ENCODE measurements around the gene ASCL5. TPM values are rescaled to one million over a fixed set of nuclear protein-coding genes. Genes with fewer than 3 reads are reported as not detected.

Gene ASCL5
- total RNA-seq, 1 experiment from 2014 or later = not detected

Other genes with a start within 250 kb of the ASCL5 start
- gene INAVA, start 232.3 kb downstream of the ASCL5 start, total RNA-seq (2014; rRNA removed; shearing (Covaris generic); ENCODE audit: low replicate concordance) = not detected in 2 replicates
- 0.33 and 0.42 TPM in 2 replicates for gene KIF21B, start 103.5 kb downstream of the ASCL5 start, total RNA-seq (2014; rRNA removed; shearing (Covaris generic); ENCODE audit: low replicate concordance)
- not detected in 2 replicates for gene CACNA1S, start 14.8 kb downstream of the ASCL5 start, total RNA-seq (2014; rRNA removed; shearing (Covaris generic); ENCODE audit: low replicate concordance)
- gene TMEM9, start 27.3 kb upstream of the ASCL5 start, total RNA-seq (2014; rRNA removed; shearing (Covaris generic); ENCODE audit: low replicate concordance) = 75.3 and 118 TPM in 2 replicates
- 0.16 TPM in 1 of 2 replicates, not detected in the other for gene IGFN1, start 63.6 kb upstream of the ASCL5 start, total RNA-seq (2014; rRNA removed; shearing (Covaris generic); ENCODE audit: low replicate concordance)
- not detected in 2 replicates for gene PKP1, start 156.3 kb upstream of the ASCL5 start, total RNA-seq (2014; rRNA removed; shearing (Covaris generic); ENCODE audit: low replicate concordance)

All from MG63 (cell line).